Measurements from ENCODE around the gene SUN1. TPM values are rescaled to one million over a fixed set of nuclear protein-coding genes. Genes with fewer than 3 reads are reported as not detected.
"Not testable (repeated sequence)": the region's sequence is repeated elsewhere in the genome, so short reads cannot be mapped to it uniquely, and the experiment has no call there.

SUN1 gene
- total RNA-seq, 2 donors from 2014 or later = 89.7 to 97.5 TPM

DNA sequence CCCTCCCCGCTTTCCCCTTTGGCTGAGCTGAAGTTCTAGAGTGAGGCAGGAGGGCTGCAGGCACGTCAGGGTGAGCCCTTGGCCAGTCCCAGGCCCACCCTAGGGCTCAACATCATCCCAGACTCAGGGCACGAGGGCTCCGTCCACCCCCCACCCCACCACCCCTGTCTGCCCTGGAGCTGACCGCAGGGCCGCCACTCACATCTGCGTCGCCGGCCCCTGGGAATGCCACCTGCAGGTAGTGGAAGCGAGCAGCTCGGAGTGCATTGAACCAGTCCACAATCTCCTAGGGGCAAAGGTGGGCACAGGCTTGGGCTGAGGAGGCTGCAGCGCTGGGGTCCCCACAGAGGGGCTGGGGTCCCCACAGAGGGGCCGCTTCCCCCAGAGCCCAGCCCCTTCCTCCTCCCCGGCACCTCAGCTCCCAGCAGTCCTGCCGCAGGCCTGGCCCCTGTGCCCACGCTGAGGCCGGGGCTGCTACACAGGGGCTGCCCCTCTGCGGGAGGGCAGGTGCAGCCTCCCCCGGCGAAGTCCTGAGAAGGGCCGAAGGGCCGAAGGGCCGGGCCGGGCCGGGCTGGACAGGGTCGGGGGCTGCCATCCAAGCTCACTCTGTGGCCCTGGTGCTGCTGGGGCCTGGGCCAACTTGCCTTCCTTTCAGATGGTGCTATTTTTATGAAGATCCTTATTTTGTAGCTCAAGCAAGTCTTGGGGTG is 68.2 kb downstream of the SUN1 start:
- Mint-ChIP-seq H3K27ac (no peak overlapping the region), H3K4me3 (no peak overlapping the region), H3K27me3 (no peaks in the 10 kb centered on the region), H3K36me3 (ENCODE audit: low read depth) (peaks cover 7% of the 10 kb centered on the region), H3K4me1 (peaks cover 4% of the 10 kb centered on the region)
- ATAC-seq = no peak
- no peak for DNase-seq
- no peaks in the 10 kb centered on the region for H3K9me3 ChIP-seq (ENCODE audit: control insufficient read depth, low read length, poor library complexity, severe bottlenecking)

GRCh38 chr7:901041-901387 is 68.7 kb downstream of the SUN1 start:
- H3K9me3 ChIP-seq (ENCODE audit: control insufficient read depth, low read length, poor library complexity, severe bottlenecking) = no peaks in the 10 kb centered on the region
- Mint-ChIP-seq H3K27me3 (no peaks in the 10 kb centered on the region), H3K4me1 (peaks cover 4% of the 10 kb centered on the region), H3K27ac (no peak overlapping the region), H3K36me3 (ENCODE audit: low read depth) (peaks cover 6% of the 10 kb centered on the region), H3K4me3 (no peak overlapping the region)
- no peak for DNase-seq
- no peak for ATAC-seq

DNA sequence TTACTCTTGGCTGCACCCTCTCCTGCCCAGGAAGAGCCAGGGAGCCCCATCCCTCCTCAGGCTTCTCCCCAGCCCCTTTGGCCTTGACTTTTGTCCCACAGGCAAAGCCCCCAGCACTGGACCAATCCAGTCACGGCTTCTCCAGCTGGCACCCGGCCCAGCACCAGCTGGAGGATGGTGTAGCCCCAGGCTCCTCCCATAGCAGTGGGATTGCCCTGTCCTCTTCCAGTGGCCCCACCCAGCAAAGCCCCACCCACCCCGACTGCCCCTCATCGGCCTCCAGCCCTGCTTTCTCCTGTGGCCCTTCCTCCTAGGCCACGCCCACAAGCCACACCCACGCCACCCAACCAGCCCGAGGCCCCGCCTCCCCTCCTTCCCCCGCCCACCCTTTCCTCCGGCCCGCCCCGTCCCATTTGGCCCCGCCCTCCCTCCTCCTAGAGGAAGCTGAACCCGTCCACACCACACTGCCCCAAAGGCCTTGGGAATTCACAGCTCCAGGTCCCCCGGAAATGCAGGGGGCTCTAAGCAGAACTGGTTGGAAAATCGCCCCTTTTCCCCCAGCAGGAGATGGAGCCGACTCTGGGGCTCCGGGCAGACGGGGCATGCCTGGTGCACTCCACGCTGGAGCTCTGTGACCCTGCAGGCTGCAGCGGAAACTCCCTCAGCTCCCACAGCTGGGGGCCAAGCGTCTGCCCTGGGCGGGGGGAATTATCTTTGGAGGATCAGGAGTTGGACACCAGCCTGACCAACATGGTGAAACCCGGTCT is 69.3 kb downstream of the SUN1 start:
- H3K9me3 ChIP-seq (ENCODE audit: control insufficient read depth, low read length, poor library complexity, severe bottlenecking) = no peaks in the 10 kb centered on the region
- Mint-ChIP-seq H3K27ac (no peak overlapping the region), H3K36me3 (ENCODE audit: low read depth) (peaks cover 3% of the 10 kb centered on the region), H3K4me1 (peaks cover 2% of the 10 kb centered on the region), H3K27me3 (no peaks in the 10 kb centered on the region), H3K4me3 (no peak overlapping the region)
- peak; percentile 52 for ATAC-seq
- DNase-seq = peak in 2 of 3 donors; percentile 32 to 39

GRCh38 chr7:902996-903395 is 70.7 kb downstream of the SUN1 start:
- peak overlapping the region; percentile 79 for H3K27ac Mint-ChIP-seq
- H3K4me3 Mint-ChIP-seq = no peak overlapping the region
- no peaks in the 10 kb centered on the region for H3K27me3 Mint-ChIP-seq
- DNase-seq = no peak
- peaks cover 2% of the 10 kb centered on the region for H3K4me1 Mint-ChIP-seq
- no peak for ATAC-seq
- no peaks in the 10 kb centered on the region for H3K36me3 Mint-ChIP-seq (ENCODE audit: low read depth)
- no peaks in the 10 kb centered on the region for H3K9me3 ChIP-seq (ENCODE audit: control insufficient read depth, low read length, poor library complexity, severe bottlenecking)

GRCh38 chr7:903921-904755 is 71.9 kb downstream of the SUN1 start:
- Mint-ChIP-seq H3K36me3 (ENCODE audit: low read depth) (no peaks in the 10 kb centered on the region), H3K27ac (no peak overlapping the region), H3K4me1 (peaks cover 5% of the 10 kb centered on the region), H3K27me3 (no peaks in the 10 kb centered on the region), H3K4me3 (no peak overlapping the region)
- DNase-seq = no peak
- H3K9me3 ChIP-seq (ENCODE audit: control insufficient read depth, low read length, poor library complexity, severe bottlenecking) = no peaks in the 10 kb centered on the region
- ATAC-seq = no peak

DNA sequence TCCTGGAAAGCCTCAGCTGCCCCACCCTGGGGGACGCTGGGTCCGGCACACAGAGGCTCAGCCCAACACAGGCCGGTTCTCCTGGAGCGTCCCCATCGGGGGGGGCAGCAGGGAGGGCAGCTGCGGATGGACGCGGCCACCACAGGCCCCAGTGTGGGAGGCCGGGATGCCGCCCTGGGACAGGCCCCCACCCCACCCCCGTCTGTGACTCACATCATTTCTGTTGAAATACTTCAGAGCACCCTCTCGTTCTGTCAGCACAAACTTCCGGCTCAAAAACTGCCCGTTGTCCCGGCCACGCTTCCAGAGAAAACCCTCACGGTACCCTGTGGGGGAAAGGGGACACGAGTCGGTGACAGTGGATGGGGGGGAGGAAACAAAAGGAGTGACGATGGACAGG is 72.6 kb downstream of the SUN1 start:
- Mint-ChIP-seq H3K36me3 (ENCODE audit: low read depth) (no peaks in the 10 kb centered on the region), H3K4me1 (peaks cover 5% of the 10 kb centered on the region), H3K4me3 (no peak overlapping the region), H3K27ac (no peak overlapping the region), H3K27me3 (no peaks in the 10 kb centered on the region)
- DNase-seq = no peak
- no peak for ATAC-seq
- H3K9me3 ChIP-seq (ENCODE audit: control insufficient read depth, low read length, poor library complexity, severe bottlenecking) = no peaks in the 10 kb centered on the region

- no peak overlapping the region for H3K27ac Mint-ChIP-seq
- no peak for DNase-seq
Observed at GRCh38 chr7:906776-907157, 74.5 kb downstream of the SUN1 start.

DNA sequence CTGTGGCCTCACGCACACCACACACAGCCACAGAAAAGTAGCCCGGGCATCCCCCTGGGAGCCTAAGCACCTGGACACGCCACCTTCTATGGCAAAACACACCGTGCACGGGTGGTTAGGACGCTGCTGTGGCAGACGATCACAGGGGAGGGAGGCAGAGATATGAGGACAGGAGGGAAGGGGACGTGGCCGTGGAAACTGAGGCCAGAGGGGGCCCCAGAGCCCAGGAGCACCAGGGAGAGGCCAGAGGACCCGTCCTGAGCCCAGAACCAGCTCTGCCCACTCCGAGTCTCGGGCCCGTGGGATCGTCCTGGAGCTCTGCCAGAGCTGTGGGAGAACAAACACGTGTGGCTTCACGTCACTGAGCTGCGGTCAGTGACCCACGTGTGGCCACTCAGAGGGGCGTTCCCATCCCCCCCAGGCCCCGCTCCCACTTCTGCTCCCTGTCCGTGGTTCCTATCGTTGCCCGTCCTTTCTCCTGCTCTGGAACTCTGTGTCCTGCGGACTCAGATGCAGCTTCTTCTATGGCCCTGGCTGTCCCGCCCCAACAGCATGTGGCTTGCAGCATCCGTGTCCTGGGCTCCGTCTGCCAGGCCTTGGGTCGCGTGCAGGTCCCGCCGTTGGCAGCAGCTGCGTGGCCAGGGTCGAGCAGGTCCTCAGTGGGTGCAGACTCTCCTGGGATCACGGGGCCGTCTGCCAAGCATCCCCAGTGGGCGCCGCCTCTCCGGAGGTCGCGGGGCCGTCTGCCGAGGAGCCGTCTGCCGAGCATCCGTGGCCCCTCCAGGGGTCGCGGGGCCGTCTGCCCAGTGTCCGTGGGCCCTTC is 75.1 kb downstream of the SUN1 start:
- H3K36me3 Mint-ChIP-seq (ENCODE audit: low read depth) = no peaks in the 10 kb centered on the region
- no peak for DNase-seq
- H3K9me3 ChIP-seq (ENCODE audit: control insufficient read depth, low read length, poor library complexity, severe bottlenecking) = no peaks in the 10 kb centered on the region
- peak; percentile 14 for ATAC-seq
- no peak overlapping the region for H3K27ac Mint-ChIP-seq
- H3K4me1 Mint-ChIP-seq = peaks cover 9% of the 10 kb centered on the region
- no peak overlapping the region for H3K4me3 Mint-ChIP-seq
- H3K27me3 Mint-ChIP-seq = no peaks in the 10 kb centered on the region

More at GRCh38 chr7:906776-907157, 74.5 kb downstream of the SUN1 start:
- no peaks in the 10 kb centered on the region for H3K27me3 Mint-ChIP-seq
- no peaks in the 10 kb centered on the region for H3K9me3 ChIP-seq (ENCODE audit: control insufficient read depth, low read length, poor library complexity, severe bottlenecking)
- no peaks in the 10 kb centered on the region for H3K36me3 Mint-ChIP-seq (ENCODE audit: low read depth)
- H3K4me3 Mint-ChIP-seq = no peak overlapping the region
- H3K4me1 Mint-ChIP-seq = peaks cover 9% of the 10 kb centered on the region
- no peak for ATAC-seq

DNA sequence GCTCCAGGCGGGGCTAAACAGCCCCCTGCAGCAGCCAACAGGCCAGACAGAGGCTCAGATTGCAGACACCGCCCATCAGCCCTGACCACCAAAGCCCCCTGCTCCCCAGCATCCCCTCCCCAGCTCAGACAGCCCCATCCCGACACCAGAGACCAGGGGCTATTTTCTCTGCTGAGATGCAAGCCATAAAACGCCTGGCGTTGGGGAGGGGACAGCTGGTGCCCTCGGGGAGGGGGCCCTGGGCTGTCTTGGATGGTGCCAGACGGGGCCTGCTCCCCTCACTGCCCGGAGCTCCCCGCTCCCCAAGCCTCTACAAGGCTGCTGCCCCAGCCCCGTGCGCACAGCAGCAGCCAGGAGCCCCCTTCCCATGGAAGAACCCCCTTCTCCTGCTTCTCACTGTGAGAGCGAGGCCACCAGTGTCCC is 75.9 kb downstream of the SUN1 start:
- no peaks in the 10 kb centered on the region for H3K9me3 ChIP-seq (ENCODE audit: control insufficient read depth, low read length, poor library complexity, severe bottlenecking)
- H3K4me1 Mint-ChIP-seq = peaks cover 11% of the 10 kb centered on the region
- H3K27me3 Mint-ChIP-seq = no peaks in the 10 kb centered on the region
- no peak for DNase-seq
- ATAC-seq = peak; percentile 3
- H3K4me3 Mint-ChIP-seq = peak overlapping the region; percentile 47
- H3K36me3 Mint-ChIP-seq (ENCODE audit: low read depth) = no peaks in the 10 kb centered on the region
- no peak overlapping the region for H3K27ac Mint-ChIP-seq

DNA sequence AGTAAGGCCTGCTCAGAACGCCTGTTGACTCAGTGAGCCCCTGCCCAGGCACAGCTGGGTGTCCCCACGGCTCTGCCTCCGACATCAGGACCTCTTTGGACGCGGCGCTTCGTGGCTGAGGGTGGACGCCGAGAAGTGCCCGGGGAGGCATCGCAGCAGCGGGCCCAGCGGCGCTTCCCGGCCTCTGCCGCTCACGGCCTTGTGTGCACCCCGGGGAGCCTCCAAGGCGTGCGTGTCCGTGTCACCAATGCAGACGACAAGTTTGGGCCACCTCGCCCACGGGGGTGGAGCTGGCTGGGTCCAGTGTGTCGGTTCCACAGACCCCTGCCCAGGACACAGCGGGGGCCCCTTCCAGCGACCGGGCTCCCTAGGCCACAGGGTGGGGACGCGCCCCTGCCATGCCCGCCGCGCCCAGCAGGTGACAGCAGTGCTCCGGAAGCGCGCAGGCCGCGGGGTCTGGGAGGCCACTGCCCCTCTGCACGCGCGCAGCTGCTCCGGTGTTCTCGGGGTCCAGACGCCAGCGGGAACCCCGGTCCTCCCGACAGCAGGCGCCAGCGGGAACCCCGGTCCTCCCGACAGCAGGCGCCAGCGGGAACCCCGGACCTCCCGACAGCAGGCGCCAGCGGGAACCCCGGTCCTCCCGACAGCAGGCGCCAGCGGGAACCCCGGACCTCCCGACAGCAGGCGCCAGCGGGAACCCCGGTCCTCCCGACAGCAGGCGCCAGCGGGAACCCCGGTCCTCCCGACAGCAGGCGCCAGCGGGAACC is 76.5 kb downstream of the SUN1 start:
- H3K9me3 ChIP-seq (ENCODE audit: control insufficient read depth, low read length, poor library complexity, severe bottlenecking); H3K27ac Mint-ChIP-seq; H3K27me3 Mint-ChIP-seq; H3K36me3 Mint-ChIP-seq (ENCODE audit: low read depth): not testable (repeated sequence)
- peak; percentile 35 to 53 (median 49) for DNase-seq
- peak overlapping the region; percentile 47 for H3K4me3 Mint-ChIP-seq
- ATAC-seq = peak; percentile 75
- H3K4me1 Mint-ChIP-seq = peaks cover 11% of the 10 kb centered on the region

- Mint-ChIP-seq H3K27me3 (no peaks in the 10 kb centered on the region), H3K4me3 (peak overlapping the region; percentile 72), H3K4me1 (peaks cover 11% of the 10 kb centered on the region), H3K27ac (no peak overlapping the region), H3K36me3 (ENCODE audit: low read depth) (no peaks in the 10 kb centered on the region)
- no peak for DNase-seq
- H3K9me3 ChIP-seq (ENCODE audit: control insufficient read depth, low read length, poor library complexity, severe bottlenecking) = no peaks in the 10 kb centered on the region
- ATAC-seq = peak; percentile 35
Observed at GRCh38 chr7:909358-910329, 77.4 kb downstream of the SUN1 start.
